ENCODE measurements around the gene SEMA3A. TPM values are rescaled to one million over a fixed set of nuclear protein-coding genes. Genes with fewer than 3 reads are reported as not detected.
A peak's percentile ranks its signal among the peaks of the same experiment; 100 is the strongest.

Gene SEMA3A
- total and polyA plus RNA-seq, 2 experiments from 2014 or later, result 24.5 to 48.4 TPM

DNA sequence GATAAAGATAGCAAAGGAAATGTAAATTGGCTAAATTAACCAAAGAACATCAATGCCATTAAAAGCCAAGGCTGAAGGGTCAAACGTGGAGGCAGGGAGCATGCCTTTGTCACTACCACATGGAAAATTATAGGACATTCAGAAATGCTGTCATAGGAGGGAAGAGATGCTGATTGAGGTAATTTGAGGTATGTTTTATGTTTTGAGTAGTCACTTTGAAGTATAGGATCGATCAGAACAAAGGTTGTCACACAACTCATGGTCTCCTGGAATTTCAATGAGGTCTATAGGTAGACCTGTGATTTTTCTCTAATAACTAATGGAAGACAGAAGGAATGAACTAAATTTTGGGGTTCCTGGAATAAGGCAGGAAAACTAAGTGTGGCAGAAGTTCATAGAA is 149.8 kb downstream of the SEMA3A start:
- DNase-seq, result no peak
- no peak overlapping the region for H3K4me3 ChIP-seq
- H3K36me3 ChIP-seq (ENCODE audit: low read depth), result no peaks in the 10 kb centered on the region
- 0 out of 2 replicates have a peak, but pooled peaks cover 4% of the 10 kb centered on the region for H3K9me2 ChIP-seq (ENCODE audit: insufficient read depth)
- in situ Hi-C loops (cut with MboI), result no loop called here
- no peak overlapping the region for H3K27ac ChIP-seq
- WGBS, 2 experiments (ENCODE audit: low coverage in 1 of 2, low lambda C conversion rate in 2 of 2, missing lambda C conversion rate in 2 of 2), result 76 to 81% methylated on average over 2 of the region's 2 CpGs
- H4K20me1 ChIP-seq (ENCODE audit: insufficient read depth), result no peaks in the 10 kb centered on the region
- H3K9ac ChIP-seq, result no peak overlapping the region
- no peaks in the 10 kb centered on the region for H3K79me2 ChIP-seq (ENCODE audit: insufficient read depth)
- H3K27me3 ChIP-seq (replicated peaks; ENCODE audit: insufficient read depth), result no peaks in the 10 kb centered on the region
- H3K9me3 ChIP-seq (ENCODE audit: low read depth), result no peaks in the 10 kb centered on the region
- H3K4me2 ChIP-seq (ENCODE audit: unreplicated experiment), result no peak overlapping the region
- H2AFZ ChIP-seq, result no peak overlapping the region
- H3F3A ChIP-seq (ENCODE audit: insufficient read depth), result peaks cover 31% of the 10 kb centered on the region
- peaks cover 35% of the 10 kb centered on the region for H3K4me1 ChIP-seq (ENCODE audit: insufficient read depth)
- TF ChIP-seq EZH2phosphoT487 (IDR thresholded peaks at IDR 0.05; ENCODE audit: insufficient read depth, low read depth) (no peak), EZH2 (IDR thresholded peaks at IDR 0.05; ENCODE audit: insufficient read depth, poor library complexity, severe bottlenecking) (no peak)

DNA sequence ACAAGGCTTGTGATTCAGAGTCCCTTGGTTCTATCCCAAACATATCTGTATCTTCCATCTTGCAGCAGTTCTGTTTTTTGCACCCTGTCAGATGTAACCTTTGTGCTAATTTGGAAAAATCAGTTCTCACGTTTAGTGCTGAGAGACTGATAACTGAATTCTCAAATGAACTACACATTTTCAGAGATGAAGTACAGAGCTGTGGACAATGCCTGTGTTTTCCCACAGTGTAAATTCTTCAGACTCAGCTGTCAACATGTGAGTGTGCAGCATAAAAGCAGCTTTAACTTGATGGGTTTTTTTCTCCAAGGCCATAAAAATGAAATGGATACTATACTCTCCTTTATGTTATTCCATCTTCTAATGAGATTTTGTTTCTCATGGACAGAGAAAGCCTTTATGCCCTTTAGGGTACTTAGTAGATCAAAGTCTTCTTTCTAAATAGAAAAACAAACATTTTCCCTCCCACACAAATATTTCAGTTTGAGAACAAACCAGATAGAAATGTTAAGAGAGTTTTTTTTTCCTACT is 150.9 kb downstream of the SEMA3A start:
- H3K4me3 ChIP-seq, result no peak overlapping the region
- no peak for TF ChIP-seq EZH2 (IDR thresholded peaks at IDR 0.05; ENCODE audit: insufficient read depth, poor library complexity, severe bottlenecking)
- H3K9me2 ChIP-seq (ENCODE audit: insufficient read depth), result 0 out of 2 replicates have a peak, but pooled peaks cover 4% of the 10 kb centered on the region
- H2AFZ ChIP-seq, result peak overlapping the region; percentile 25; the same call in 1 of the 2 replicates
- H3K4me2 ChIP-seq (ENCODE audit: unreplicated experiment), result peak overlapping the region; percentile 17
- peaks cover 31% of the 10 kb centered on the region for H3F3A ChIP-seq (ENCODE audit: insufficient read depth)
- H3K36me3 ChIP-seq (ENCODE audit: low read depth), result no peaks in the 10 kb centered on the region
- H3K79me2 ChIP-seq (ENCODE audit: insufficient read depth), result no peaks in the 10 kb centered on the region
- no peaks in the 10 kb centered on the region for H3K27me3 ChIP-seq (replicated peaks; ENCODE audit: insufficient read depth)
- in situ Hi-C loops (cut with MboI), result no loop called here
- WGBS, 2 experiments (ENCODE audit: low coverage in 1 of 2, low lambda C conversion rate in 2 of 2, missing lambda C conversion rate in 2 of 2), result 10 to 17% methylated on average over 1 of the region's 1 CpG
- no peak overlapping the region for H3K9ac ChIP-seq
- DNase-seq, result peak; percentile 53
- H3K9me3 ChIP-seq (ENCODE audit: low read depth), result no peaks in the 10 kb centered on the region
- H3K27ac ChIP-seq, result peak overlapping the region; percentile 59
- H4K20me1 ChIP-seq (ENCODE audit: insufficient read depth), result no peaks in the 10 kb centered on the region
- H3K4me1 ChIP-seq (ENCODE audit: insufficient read depth), result peaks cover 35% of the 10 kb centered on the region

DNA sequence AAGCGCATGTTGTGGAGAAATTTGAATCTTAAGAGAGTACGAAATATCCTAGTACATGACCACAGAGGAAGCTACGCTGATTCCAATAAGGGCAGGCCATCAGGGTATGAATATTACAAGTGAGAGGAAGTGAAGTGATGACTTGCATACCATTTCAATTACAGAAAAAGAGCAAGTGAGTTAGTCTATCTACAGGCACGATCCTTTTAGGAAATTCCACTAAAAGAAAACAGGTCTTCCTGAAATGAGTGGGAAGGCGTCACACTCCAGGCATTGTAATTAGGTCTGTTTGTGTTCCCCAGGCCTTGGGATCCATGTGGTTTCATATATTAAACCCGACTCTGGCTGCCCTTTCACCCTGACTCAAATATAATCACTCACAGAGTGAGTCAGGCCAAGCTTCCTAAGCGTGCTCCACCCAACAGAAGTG is 152.5 kb downstream of the SEMA3A start:
- peak overlapping the region; percentile 59 for H3K27ac ChIP-seq
- peaks cover 31% of the 10 kb centered on the region for H3F3A ChIP-seq (ENCODE audit: insufficient read depth)
- H3K9me3 ChIP-seq (ENCODE audit: low read depth), result no peaks in the 10 kb centered on the region
- peaks cover 35% of the 10 kb centered on the region for H3K4me1 ChIP-seq (ENCODE audit: insufficient read depth)
- H3K79me2 ChIP-seq (ENCODE audit: insufficient read depth), result no peaks in the 10 kb centered on the region
- WGBS, 2 experiments (ENCODE audit: low coverage in 1 of 2, low lambda C conversion rate in 2 of 2, missing lambda C conversion rate in 2 of 2), result 11 to 24% methylated on average over 7 of the region's 7 CpGs
- H3K4me3 ChIP-seq, result 0 out of 2 replicates have a peak overlapping the region, but pooled peaks have one; percentile 12
- no peak for TF ChIP-seq EZH2phosphoT487 (IDR thresholded peaks at IDR 0.05; ENCODE audit: insufficient read depth, low read depth)
- TF ChIP-seq EZH2 (IDR thresholded peaks at IDR 0.05; ENCODE audit: insufficient read depth, poor library complexity, severe bottlenecking), result no peak
- H2AFZ ChIP-seq, result peak overlapping the region; percentile 41
- no peaks in the 10 kb centered on the region for H4K20me1 ChIP-seq (ENCODE audit: insufficient read depth)
- H3K9me2 ChIP-seq (ENCODE audit: insufficient read depth), result 0 out of 2 replicates have a peak, but pooled peaks cover 4% of the 10 kb centered on the region
- H3K9ac ChIP-seq, result no peak overlapping the region
- H3K36me3 ChIP-seq (ENCODE audit: low read depth), result no peaks in the 10 kb centered on the region
- H3K4me2 ChIP-seq (ENCODE audit: unreplicated experiment), result peak overlapping the region; percentile 32
- no peaks in the 10 kb centered on the region for H3K27me3 ChIP-seq (replicated peaks; ENCODE audit: insufficient read depth)
- peak; percentile 85 for DNase-seq
- in situ Hi-C loops (cut with MboI), result no loop called here

DNA sequence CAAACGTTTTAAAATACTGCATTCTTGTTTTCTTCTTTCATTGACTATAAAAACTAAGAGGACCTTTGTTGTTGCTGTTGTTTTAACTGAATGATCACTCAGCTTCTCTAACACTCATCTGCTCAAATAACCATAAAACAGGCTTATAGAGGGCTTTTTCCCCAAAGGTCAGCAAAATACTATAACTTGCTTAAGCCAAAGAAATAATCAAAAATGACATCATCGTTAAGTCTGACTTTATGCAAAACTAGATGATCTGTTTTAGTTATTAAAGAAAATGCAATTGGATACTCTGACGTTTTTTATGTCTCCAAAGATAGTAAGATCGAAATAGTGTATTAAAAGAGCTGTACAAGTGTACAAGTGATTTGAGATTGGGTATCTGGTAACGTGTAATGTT is 152.9 kb downstream of the SEMA3A start:
- TF ChIP-seq EZH2phosphoT487 (IDR thresholded peaks at IDR 0.05; ENCODE audit: insufficient read depth, low read depth) (no peak), EZH2 (IDR thresholded peaks at IDR 0.05; ENCODE audit: insufficient read depth, poor library complexity, severe bottlenecking) (no peak)
- H3K9ac ChIP-seq, result no peak overlapping the region
- H3K27me3 ChIP-seq (replicated peaks; ENCODE audit: insufficient read depth), result no peaks in the 10 kb centered on the region
- H4K20me1 ChIP-seq (ENCODE audit: insufficient read depth), result no peaks in the 10 kb centered on the region
- peaks cover 35% of the 10 kb centered on the region for H3K4me1 ChIP-seq (ENCODE audit: insufficient read depth)
- peak overlapping the region; percentile 41 for H2AFZ ChIP-seq
- peak overlapping the region; percentile 59 for H3K27ac ChIP-seq
- no peak for DNase-seq
- no peaks in the 10 kb centered on the region for H3K36me3 ChIP-seq (ENCODE audit: low read depth)
- 0 out of 2 replicates have a peak overlapping the region, but pooled peaks have one; percentile 12 for H3K4me3 ChIP-seq
- H3K79me2 ChIP-seq (ENCODE audit: insufficient read depth), result no peaks in the 10 kb centered on the region
- H3F3A ChIP-seq (ENCODE audit: insufficient read depth), result peaks cover 31% of the 10 kb centered on the region
- WGBS, 2 experiments (ENCODE audit: low coverage in 1 of 2, low lambda C conversion rate in 2 of 2, missing lambda C conversion rate in 2 of 2), result 85 to 86% methylated on average over 5 of the region's 5 CpGs
- no peaks in the 10 kb centered on the region for H3K9me3 ChIP-seq (ENCODE audit: low read depth)
- in situ Hi-C loops (cut with MboI), result no loop called here
- peak overlapping the region; percentile 32 for H3K4me2 ChIP-seq (ENCODE audit: unreplicated experiment)
- no peaks in the 10 kb centered on the region for H3K9me2 ChIP-seq (ENCODE audit: insufficient read depth)

Measured in GM23248 (cell line).